ENCODE measurements around the gene MTMR6. TPM values are rescaled to one million over a fixed set of nuclear protein-coding genes. Genes with fewer than 3 reads are reported as not detected.

Gene MTMR6
- total RNA-seq: 10 to 100 TPM; 14.8 to 21.2 TPM

- Histone ChIP-seq H3K4me3 (peak within 1 kb of the TSS; percentile 81 to 90), H3K27ac (peak within 1 kb of the TSS; percentile 83 to 89), H3K27me3 (no peaks in the 10 kb centered on the region), H3K36me3 (no peaks in the 10 kb centered on the region), H3K9me3 (no peaks in the 10 kb centered on the region), H3K4me1 (peaks cover 0 to 14% of the 10 kb centered on the region in 2 donors)
- peak; percentile 94 for DNase-seq (ENCODE audit: low spot score)
- TF ChIP-seq, protein P1, sequence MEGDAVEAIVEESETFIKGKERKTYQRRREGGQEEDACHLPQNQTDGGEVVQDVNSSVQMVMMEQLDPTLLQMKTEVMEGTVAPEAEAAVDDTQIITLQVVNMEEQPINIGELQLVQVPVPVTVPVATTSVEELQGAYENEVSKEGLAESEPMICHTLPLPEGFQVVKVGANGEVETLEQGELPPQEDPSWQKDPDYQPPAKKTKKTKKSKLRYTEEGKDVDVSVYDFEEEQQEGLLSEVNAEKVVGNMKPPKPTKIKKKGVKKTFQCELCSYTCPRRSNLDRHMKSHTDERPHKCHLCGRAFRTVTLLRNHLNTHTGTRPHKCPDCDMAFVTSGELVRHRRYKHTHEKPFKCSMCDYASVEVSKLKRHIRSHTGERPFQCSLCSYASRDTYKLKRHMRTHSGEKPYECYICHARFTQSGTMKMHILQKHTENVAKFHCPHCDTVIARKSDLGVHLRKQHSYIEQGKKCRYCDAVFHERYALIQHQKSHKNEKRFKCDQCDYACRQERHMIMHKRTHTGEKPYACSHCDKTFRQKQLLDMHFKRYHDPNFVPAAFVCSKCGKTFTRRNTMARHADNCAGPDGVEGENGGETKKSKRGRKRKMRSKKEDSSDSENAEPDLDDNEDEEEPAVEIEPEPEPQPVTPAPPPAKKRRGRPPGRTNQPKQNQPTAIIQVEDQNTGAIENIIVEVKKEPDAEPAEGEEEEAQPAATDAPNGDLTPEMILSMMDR (IDR thresholded peaks at IDR 0.05): peak; percentile 100
These were observed at the start of gene MTMR6 for GRCh38 chr13:25286969-25287961. TSS of gene MTMR6 (minus strand) at chr13:25287488. CDS start at chr13:25287247, 241 bp downstream.

DNA sequence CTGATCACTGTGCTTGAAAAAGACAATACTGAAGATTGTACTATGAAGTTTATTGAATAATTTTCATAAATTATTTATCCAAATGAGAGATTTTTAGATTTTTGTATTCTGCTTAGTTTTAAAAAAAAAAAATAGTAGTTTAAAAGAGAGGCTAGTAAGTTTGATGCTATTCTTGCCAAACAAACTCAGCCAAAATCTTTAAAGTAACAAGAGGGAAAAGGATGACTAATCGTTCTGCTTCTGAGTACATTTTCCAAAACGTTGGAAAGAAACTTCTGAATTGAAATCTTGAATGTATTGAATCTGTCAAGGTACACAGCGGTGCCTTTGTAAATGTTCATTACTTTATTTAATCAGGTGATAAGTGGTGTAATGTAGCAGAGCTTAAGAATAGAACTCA, 48.6 kb upstream of the MTMR6 start:
- TF ChIP-seq, protein P1 (IDR thresholded peaks at IDR 0.05): no peak
- no peak overlapping the region for H3K27ac ChIP-seq
- no peaks in the 10 kb centered on the region for H3K4me1 ChIP-seq
- no peak for DNase-seq (ENCODE audit: low spot score)
- no peaks in the 10 kb centered on the region for H3K27me3 ChIP-seq
- H3K36me3 ChIP-seq: peaks cover 24% of the 10 kb centered on the region
- no peak overlapping the region for H3K4me3 ChIP-seq
- no peaks in the 10 kb centered on the region for H3K9me3 ChIP-seq

GRCh38 chr13:25330541-25330940, 43.3 kb upstream of the MTMR6 start:
- Histone ChIP-seq H3K4me1 (no peaks in the 10 kb centered on the region), H3K27me3 (no peaks in the 10 kb centered on the region), H3K27ac (no peak overlapping the region), H3K9me3 (no peaks in the 10 kb centered on the region), H3K4me3 (no peak overlapping the region), H3K36me3 (peaks cover 65% of the 10 kb centered on the region)
- DNase-seq (ENCODE audit: low spot score): no peak
- TF ChIP-seq, protein P1 (IDR thresholded peaks at IDR 0.05): no peak

DNA sequence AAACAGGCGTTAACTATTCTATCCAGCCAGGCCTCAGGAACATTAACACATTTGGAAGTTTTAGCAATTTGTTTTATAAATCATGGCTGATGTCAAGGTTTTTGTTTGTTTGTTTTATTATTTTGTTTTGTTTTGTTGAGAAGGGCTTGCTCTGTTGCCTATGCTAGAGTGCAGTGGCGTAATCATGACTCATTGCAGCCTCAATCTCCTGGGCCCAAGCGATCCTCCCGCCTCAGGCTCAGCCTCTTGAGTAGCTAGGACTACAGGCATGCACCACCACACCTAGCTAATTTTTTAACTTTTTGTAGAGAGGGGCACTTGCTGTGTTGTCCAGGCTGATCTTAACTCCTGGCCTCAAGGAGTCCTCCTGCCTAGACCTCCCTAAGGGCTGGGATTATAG, 42.4 kb upstream of the MTMR6 start:
- no peaks in the 10 kb centered on the region for H3K9me3 ChIP-seq

GRCh38 chr13:25324100-25324499, 36.8 kb upstream of the MTMR6 start:
- Histone ChIP-seq H3K27ac (no peak overlapping the region), H3K4me3 (no peak overlapping the region), H3K27me3 (no peaks in the 10 kb centered on the region), H3K4me1 (no peaks in the 10 kb centered on the region), H3K36me3 (peaks cover 82% of the 10 kb centered on the region), H3K9me3 (no peaks in the 10 kb centered on the region)
- DNase-seq (ENCODE audit: low spot score): no peak
- TF ChIP-seq, protein P1 (IDR thresholded peaks at IDR 0.05): no peak

More for the DNA sequence above, 42.4 kb upstream of the MTMR6 start:
- H3K27ac ChIP-seq: no peak overlapping the region
- no peaks in the 10 kb centered on the region for H3K27me3 ChIP-seq
- H3K36me3 ChIP-seq: peaks cover 74% of the 10 kb centered on the region
- H3K4me3 ChIP-seq: no peak overlapping the region
- TF ChIP-seq, protein P1 (IDR thresholded peaks at IDR 0.05): no peak
- H3K4me1 ChIP-seq: no peaks in the 10 kb centered on the region
- no peak for DNase-seq (ENCODE audit: low spot score)

All from right atrium auricular region (tissue), 2 donors.